Adrenal gland (tissue), 5 donors: ENCODE measurements around the gene ST8SIA4.

Source experiments
- POLR2A ChIP-seq, 2 donors: fragments of 450-650 bp; IDR thresholded peaks; one replicate each; pipeline ENCODE4 v1.6.1; 2017; ENCODE audit warnings: antibody characterized with exemption in 2 of 2, mild to moderate bottlenecking in 2 of 2, moderate library complexity in 1 of 2
- TF ChIP-seq, protein P1 (sequence below), 6 experiments: fragments of 450-650 bp in 4 of 6; fragments of 200-600 bp in 2 of 6; sonication (generic) in 1 of 6; IDR thresholded peaks; 1 replicate in 5 of 6; 2 replicates in 1 of 6; pipeline versions ENCODE4 v1.5.1 to v1.8.0; 2016 to 2021; ENCODE audit warnings: antibody characterized with exemption in 6 of 6, mild to moderate bottlenecking in 2 of 6, moderate library complexity in 1 of 6
- donor health status: DM: no; HTN: no; CAD: no.

DNA sequence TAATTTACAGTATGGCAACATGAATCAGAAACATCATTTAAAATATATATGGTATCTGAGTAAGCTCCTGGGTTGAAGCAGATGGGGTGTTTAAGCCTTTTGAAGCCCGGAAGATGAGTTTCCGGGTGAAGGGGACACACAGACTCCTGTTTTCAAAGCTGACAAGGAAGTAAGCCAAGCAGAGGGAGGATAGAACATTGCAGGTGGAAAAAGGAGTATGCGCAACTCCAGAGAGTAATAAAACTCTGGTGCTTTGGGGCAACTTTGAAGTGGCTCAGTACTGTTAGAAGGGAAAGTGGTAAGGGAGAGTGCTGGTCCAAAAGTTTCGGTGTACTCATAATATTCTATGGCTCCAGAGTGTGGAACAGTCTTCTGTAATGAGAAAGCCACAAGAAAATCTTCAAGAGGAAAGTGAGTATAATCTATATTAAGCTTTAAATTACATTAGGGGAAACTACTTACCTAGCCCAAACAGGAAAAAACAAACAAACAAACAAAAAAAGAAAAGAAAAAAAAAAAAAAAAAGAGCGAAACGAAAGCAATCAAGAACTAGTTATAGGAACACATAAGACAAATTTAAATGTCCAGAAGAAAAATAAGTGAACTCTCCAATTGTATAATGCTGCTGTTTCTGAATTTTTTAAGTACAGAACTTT, 2.3 kb upstream of the ST8SIA4 start:
- TF ChIP-seq, protein P1, sequence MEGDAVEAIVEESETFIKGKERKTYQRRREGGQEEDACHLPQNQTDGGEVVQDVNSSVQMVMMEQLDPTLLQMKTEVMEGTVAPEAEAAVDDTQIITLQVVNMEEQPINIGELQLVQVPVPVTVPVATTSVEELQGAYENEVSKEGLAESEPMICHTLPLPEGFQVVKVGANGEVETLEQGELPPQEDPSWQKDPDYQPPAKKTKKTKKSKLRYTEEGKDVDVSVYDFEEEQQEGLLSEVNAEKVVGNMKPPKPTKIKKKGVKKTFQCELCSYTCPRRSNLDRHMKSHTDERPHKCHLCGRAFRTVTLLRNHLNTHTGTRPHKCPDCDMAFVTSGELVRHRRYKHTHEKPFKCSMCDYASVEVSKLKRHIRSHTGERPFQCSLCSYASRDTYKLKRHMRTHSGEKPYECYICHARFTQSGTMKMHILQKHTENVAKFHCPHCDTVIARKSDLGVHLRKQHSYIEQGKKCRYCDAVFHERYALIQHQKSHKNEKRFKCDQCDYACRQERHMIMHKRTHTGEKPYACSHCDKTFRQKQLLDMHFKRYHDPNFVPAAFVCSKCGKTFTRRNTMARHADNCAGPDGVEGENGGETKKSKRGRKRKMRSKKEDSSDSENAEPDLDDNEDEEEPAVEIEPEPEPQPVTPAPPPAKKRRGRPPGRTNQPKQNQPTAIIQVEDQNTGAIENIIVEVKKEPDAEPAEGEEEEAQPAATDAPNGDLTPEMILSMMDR (IDR thresholded peaks at IDR 0.05), result no peak
- no peak for TF ChIP-seq POLR2A (IDR thresholded peaks at IDR 0.05)
